ENCODE data around the gene C1GALT1.
"Not testable (repeated sequence)": the region's sequence is repeated elsewhere in the genome, so short reads cannot be mapped to it uniquely, and the experiment has no call there.

Gene C1GALT1

DNA sequence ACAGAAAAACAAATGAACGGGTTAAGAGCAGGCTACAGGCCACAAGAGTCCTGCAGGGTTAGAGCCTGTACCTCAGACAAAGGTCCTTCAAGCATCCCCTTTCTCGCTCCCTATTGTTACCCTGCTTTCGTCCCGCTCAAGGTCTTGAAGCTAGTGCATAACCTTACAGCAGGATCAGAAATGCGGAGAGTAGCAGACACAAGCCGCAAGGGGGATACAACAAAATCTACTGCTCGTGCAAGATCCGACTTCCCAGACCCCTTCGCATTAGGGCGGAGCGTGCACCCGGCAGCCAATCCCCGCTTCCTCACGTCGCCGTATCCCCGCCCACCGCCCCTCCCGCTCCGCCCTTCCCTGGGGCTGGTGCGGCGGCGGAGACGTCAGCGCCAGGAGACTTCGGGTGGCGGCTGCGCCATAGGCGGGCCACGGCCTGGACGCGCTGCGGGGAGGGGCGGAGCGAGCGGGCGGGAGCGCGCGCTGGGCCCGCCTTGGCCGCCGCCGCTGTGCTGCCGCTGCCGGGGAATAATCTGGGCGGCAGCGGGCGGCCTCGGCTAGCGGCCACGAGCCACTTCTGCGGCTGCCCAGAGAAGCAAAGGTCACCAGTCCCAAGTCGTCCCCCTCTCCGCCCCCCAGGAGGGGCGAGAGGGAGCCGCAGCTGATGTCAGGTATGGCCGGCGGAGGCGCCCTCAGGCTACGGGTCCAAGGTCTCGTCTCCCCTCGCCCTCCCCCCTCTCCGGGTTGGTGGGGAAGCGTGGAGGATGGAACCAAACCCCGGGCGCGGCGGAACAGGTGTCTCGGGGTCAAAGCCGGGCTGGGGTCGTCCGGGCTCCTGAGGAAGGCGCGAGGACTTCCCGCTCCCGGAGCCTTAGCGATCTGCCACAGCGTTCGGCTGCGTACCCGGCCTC, at the start of gene C1GALT1:
C1GALT1 (plus strand) TSS at position 389 of the 905 bp plus-strand sequence. CDS start 51,776 bp downstream, outside the sequence.
- peak within 1 kb of the TSS; percentile 92 for H3K4me3 ChIP-seq (ENCODE audit: low read length)
- no peak for TF ChIP-seq ZNF274 (IDR thresholded peaks at IDR 0.05; ENCODE audit: low read depth, low read length)

GRCh38 chr7:7134046-7134445, 48.3 kb upstream of the C1GALT1 start:
- no peak overlapping the region for H3K4me3 ChIP-seq (ENCODE audit: low read length)
- TF ChIP-seq ZNF274 (IDR thresholded peaks at IDR 0.05; ENCODE audit: low read depth, low read length) = no peak

DNA sequence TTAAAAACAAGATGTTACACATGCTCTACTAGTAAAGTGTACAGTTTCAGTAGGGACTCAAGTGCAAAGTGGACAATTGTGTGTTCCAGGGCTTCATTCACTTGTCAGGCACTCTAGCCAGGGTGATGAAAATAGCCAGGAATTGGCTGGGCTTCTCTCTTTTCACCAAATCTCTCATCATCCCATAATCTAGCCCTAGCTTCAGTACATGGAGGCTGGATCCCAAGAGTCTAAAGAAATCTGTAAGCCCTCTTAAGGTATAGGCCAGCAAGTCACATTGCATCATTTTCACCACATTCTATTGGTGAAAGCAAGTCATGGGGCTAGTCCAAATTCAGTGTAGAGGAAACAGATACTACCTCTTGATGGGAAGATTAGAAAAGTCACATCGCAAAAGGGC, 47.3 kb upstream of the C1GALT1 start:
- H3K4me3 ChIP-seq (ENCODE audit: low read length) = no peak overlapping the region
- TF ChIP-seq ZNF274 (IDR thresholded peaks at IDR 0.05; ENCODE audit: low read depth, low read length) = no peak

DNA sequence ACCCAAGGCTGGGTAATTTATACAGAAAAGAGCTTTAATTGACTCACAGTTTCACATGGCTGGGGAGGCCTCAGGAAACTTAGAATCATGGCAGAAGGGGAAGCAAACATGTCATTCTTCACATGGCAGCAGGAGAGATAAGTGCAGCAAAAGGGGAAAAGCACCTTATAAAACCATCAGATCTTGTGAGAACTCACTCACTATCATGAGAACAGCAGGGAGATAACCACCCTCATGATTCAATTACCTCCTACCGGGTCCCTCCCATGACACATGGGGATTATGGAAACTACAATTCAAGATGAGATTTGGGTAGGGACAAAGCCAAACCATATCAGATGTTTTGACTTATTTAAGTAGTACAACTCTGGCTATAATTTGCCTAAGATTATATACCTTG, 46.4 kb upstream of the C1GALT1 start:
- not testable (repeated sequence) for H3K4me3 ChIP-seq (ENCODE audit: low read length)

DNA sequence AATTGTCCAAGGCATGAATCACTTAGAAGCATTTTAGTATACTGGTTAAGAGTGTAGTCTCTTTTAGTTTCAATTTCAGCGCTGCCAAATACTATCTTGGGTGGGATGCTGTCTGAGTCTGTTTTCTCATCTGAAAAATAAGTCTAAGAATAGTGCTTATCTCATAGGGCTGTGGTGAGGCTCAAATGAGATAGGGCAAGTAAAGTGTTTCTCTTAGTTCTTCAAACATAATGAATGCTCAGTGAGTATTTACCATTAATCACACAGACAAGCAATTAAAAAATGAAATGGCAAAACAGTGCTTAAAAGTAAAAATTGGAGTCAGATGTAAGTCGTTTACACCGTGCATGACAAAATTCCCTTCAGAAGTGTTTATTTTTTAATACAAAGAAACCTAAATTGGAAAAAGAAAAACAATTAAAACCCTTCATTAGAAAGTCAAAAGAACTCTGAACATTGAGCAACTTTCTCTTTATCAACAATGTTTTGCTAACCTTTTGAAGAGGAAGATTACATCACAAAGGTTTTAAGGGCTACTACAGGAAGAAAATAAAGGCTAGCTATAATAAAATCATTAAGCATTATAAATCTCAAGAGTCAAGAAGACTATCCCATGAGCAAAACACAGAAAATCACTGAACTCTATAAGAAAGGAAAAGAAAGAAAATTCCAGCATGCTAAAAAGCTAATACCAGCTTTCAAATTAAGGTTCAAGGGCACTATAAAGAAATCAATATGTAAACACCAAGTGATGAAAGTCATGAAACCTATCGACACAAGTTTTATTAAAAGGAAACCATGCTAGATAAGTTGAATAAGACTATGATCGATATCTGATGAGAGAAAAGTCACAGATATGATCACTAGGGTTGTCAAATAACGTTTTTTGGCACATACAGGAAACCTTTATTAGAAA, 45.6 kb upstream of the C1GALT1 start:
- no peak overlapping the region for H3K4me3 ChIP-seq (ENCODE audit: low read length)
- no peak for TF ChIP-seq ZNF274 (IDR thresholded peaks at IDR 0.05; ENCODE audit: low read depth, low read length)

GRCh38 chr7:7138897-7139296, 43.4 kb upstream of the C1GALT1 start:
- TF ChIP-seq ZNF274 (IDR thresholded peaks at IDR 0.05; ENCODE audit: low read depth, low read length) = no peak
- no peak overlapping the region for H3K4me3 ChIP-seq (ENCODE audit: low read length)

GRCh38 chr7:7143404-7143803, 38.9 kb upstream of the C1GALT1 start:
- H3K4me3 ChIP-seq (ENCODE audit: low read length) = not testable (repeated sequence)

DNA sequence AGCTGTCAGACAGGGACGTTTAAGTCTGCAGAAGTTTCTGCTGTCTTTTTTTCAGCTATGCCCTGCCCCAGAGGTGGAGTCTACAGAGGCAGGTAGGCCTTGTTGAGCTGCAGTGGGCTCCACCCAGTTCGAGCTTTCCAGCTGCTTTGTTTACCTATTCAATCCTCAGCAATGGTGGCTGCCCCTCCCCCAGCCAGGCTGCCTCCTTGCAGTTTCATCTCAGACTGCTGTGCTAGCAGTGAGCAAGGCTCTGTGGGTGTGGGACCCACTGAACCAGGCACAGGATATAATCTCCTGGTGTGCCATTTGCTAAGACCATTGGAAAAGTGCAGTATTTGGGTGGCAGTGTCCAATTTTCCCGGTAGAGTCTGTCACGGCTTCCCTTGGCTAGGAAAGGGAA, 37.2 kb upstream of the C1GALT1 start:
- not testable (repeated sequence) for H3K4me3 ChIP-seq (ENCODE audit: low read length)

GRCh38 chr7:7146837-7147236, 35.5 kb upstream of the C1GALT1 start:
- no peak for TF ChIP-seq ZNF274 (IDR thresholded peaks at IDR 0.05; ENCODE audit: low read depth, low read length)

DNA sequence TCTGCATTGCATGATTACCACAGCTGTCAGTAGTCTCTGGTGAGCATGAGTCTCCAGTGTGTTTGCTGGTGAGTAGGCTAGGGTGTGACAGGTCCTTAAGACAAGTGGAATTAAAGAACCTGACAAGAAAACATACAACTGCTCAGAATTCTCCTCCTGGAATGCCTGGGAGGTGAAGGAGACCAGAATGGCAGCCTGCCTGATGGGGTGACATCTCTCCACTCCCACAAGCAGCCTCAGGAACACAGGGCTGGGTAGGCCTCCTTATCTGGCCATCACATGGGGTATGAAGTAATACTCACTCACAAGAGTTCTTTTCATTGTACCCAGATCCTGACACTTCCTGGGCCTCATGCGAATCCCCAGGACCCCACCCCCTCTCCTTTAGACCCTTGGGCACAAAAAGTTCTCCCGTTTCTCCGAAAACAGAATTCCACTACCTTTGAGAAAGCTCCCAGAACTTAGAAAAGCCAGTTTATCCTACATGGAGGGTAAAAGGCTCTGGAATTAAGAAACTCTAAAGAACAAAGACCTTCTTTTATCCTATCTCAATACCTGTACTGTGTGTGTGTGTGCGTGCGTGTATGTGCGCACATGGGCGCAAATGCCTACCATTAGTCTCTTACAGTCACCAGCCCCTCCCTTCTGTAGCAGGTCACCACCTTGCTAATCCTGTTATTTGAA, 33.4 kb upstream of the C1GALT1 start:
- TF ChIP-seq ZNF274 (IDR thresholded peaks at IDR 0.05; ENCODE audit: low read depth, low read length) = no peak
- no peak overlapping the region for H3K4me3 ChIP-seq (ENCODE audit: low read length)

More at GRCh38 chr7:7146837-7147236, 35.5 kb upstream of the C1GALT1 start:
- H3K4me3 ChIP-seq (ENCODE audit: low read length) = no peak overlapping the region

DNA sequence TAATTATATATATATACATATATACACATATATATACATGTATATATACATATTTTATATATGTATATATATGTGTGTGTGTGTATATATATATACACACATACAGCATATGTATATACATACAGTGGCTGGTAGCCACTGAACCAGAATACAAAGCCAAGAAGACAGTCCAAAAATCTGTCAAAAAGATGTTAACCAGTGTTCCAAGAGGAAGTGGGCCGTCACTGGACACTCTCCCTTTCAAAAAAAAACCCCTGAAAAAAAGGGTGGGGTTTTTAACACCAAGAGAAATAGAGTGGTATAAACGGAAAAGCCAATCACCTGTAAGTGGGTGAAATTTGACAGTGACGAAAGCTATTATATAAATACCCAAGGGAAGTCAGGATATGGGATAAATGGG, 31.1 kb upstream of the C1GALT1 start:
- H3K4me3 ChIP-seq (ENCODE audit: low read length) = no peak overlapping the region
- TF ChIP-seq ZNF274 (IDR thresholded peaks at IDR 0.05; ENCODE audit: low read depth, low read length) = no peak

DNA sequence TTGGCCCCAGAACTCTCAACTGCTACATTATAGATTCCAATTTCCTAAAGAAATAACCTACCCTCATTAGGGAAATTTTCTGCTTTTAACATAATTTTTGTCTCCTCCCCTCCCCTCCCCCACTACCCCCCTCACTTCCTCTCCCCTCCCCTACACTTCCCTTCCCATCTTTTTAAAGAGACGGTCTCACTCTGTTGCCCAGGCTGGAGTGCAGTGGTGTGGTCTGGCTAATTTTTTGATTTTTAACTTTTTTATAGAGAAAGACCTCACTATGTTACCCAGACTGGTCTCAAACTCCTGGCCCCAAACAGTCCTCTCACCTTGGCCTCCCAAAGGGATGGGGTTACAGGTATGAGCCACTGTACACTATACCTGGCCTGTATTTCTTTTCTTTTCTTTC, 30.5 kb upstream of the C1GALT1 start:
- no peak for TF ChIP-seq ZNF274 (IDR thresholded peaks at IDR 0.05; ENCODE audit: low read depth, low read length)

GRCh38 chr7:7152315-7152714, 30.0 kb upstream of the C1GALT1 start:
- H3K4me3 ChIP-seq (ENCODE audit: low read length) = no peak overlapping the region

More for the DNA sequence above, 30.5 kb upstream of the C1GALT1 start:
- H3K4me3 ChIP-seq (ENCODE audit: low read length) = no peak overlapping the region

DNA sequence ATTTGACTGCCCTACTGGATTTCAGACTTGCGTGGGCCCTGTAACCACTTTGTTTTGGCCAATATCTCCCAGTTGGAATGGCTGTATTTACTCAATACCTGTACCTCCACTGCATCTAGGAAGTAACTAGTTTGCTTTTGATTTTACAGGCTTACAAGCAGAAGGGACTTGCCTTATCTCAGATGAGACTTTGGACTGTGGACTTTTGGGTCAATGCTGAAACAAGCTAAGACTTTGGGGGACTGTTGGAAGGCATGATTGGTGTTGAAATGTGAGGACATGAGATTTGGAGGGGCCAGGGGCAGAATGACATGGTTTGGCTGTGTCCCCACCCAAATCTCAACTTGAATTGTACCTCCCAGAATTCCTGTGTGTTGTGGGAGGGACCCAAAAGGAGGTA, 28.0 kb upstream of the C1GALT1 start:
- not testable (repeated sequence) for H3K4me3 ChIP-seq (ENCODE audit: low read length)

More at GRCh38 chr7:7152315-7152714, 30.0 kb upstream of the C1GALT1 start:
- TF ChIP-seq ZNF274 (IDR thresholded peaks at IDR 0.05; ENCODE audit: low read depth, low read length) = no peak

Measured in GM08714 (cell line).